GM12878 (cell line): ENCODE results near the gene MEIKIN. TPM values are rescaled to one million over a fixed set of nuclear protein-coding genes. Genes with fewer than 3 reads are reported as not detected.

Experiments
- ATAC-seq: fragments of 200-7000 bp; cut with Tn5 transposase; 3 replicates; pipeline ENCODE4 v1.9.1; 2020; ENCODE audit warnings: mild to moderate bottlenecking, moderate library complexity
- BruUV-seq: library from RNA; stranded (reverse); fragments of 400-500 nt; replicated peaks from 2 replicates; lab custom pipeline; 2021; lab: Mats Ljungman, UMichigan
- CTCF ChIA-PET: fragments of 300-600 bp; sonication (Branson Sonifier 250); formaldehyde crosslinking; extraction: SDS; loops from one replicate; lab custom pipeline; 2021; ENCODE audit warnings: inconsistent platforms; lab: Yijun Ruan, JAX
- POLR2A ChIA-PET: fragments of 350-600 bp; formaldehyde crosslinking; extraction: SDS; loops from one replicate; lab custom pipeline; 2021; ENCODE audit warnings: inconsistent platforms; lab: Charles Lee
- RAD21 ChIA-PET: fragments of 300-600 bp; sonication (Branson Sonifier 250); formaldehyde crosslinking; loops from one replicate; lab custom pipeline; 2023; ENCODE audit warnings: antibody characterized with exemption; ENCODE audit not compliant: unreplicated experiment; lab: Charles Lee
- SMC1A ChIA-PET: fragments of 300-600 bp; sonication (Branson Sonifier 250); formaldehyde crosslinking; loops from one replicate; lab custom pipeline; 2023; ENCODE audit not compliant: unreplicated experiment, uncharacterized antibody; lab: Charles Lee
- DNase-seq: peaks from one replicate; pipeline ENCODE4 v3.0.0-alpha.2; 2011; ENCODE audit warnings: low read depth, low spot score
- FAIRE-seq: peaks from 3 replicates; lab custom pipeline; 2011; peaks lifted over from hg19 to GRCh38; lab: Jason Lieb, UNC
- H2AFZ ChIP-seq: 2 replicates; pipeline ENCODE4 v1.6.0; 2011; ENCODE audit warnings: low read depth, low read length, control low read depth; ENCODE audit not compliant: control insufficient read depth
- H3K27ac ChIP-seq: 2 replicates; pipeline ENCODE4 v1.5.1; 2011; ENCODE audit warnings: control low read depth; ENCODE audit not compliant: control insufficient read depth, insufficient read depth
- H3K27me3 ChIP-seq, 2 experiments: replicated peaks in 1 of 2; 2 replicates each; pipeline versions ENCODE4 v1.6.0 to v1.6.1; 2011; ENCODE audit warnings: low read length in 1 of 2; ENCODE audit not compliant: control insufficient read depth in 2 of 2, insufficient read depth in 2 of 2
- H3K36me3 ChIP-seq, 2 experiments: 2 replicates each; pipeline ENCODE4 v1.5.1; 2011; ENCODE audit warnings: low read length in 1 of 2; ENCODE audit not compliant: control insufficient read depth in 2 of 2, insufficient read depth in 2 of 2
- H3K4me1 ChIP-seq: 2 replicates; pipeline ENCODE4 v1.6.1; 2011; ENCODE audit warnings: mild to moderate bottlenecking, low read length, moderate library complexity, mixed read lengths; ENCODE audit not compliant: control insufficient read depth, insufficient read depth
- H3K4me2 ChIP-seq: 2 replicates; pipeline ENCODE4 v1.6.0; 2011; ENCODE audit warnings: control low read depth; ENCODE audit not compliant: control insufficient read depth, insufficient read depth
- H3K4me3 ChIP-seq: fragments of 200-600 bp; sonication (generic); 2 replicates; pipeline ENCODE4 v1.5.1; 2016
- H3K79me2 ChIP-seq: 2 replicates; pipeline ENCODE4 v1.6.0; 2011; ENCODE audit warnings: low read length; ENCODE audit not compliant: control insufficient read depth, insufficient read depth
- H3K9ac ChIP-seq: 2 replicates; pipeline ENCODE4 v1.8.0; 2011; ENCODE audit warnings: low read length, control low read depth, mixed read lengths; ENCODE audit not compliant: control insufficient read depth, insufficient read depth
- H3K9me3 ChIP-seq: replicated peaks from 3 replicates; pipeline ENCODE4 v1.5.1; 2011; ENCODE audit warnings: mild to moderate bottlenecking, low read length; ENCODE audit not compliant: control insufficient read depth, insufficient read depth
- H4K20me1 ChIP-seq: 2 replicates; pipeline ENCODE4 v1.6.0; 2011; ENCODE audit not compliant: control insufficient read depth, insufficient read depth
- ATF7 ChIP-seq: fragments of 450-650 bp; IDR thresholded peaks from 2 replicates; pipeline ENCODE4 v1.6.1; 2016; ENCODE audit warnings: low read depth, mild to moderate bottlenecking
- EP300 ChIP-seq, 2 experiments: fragments of 150-350 bp in 1 of 2; IDR thresholded peaks; 2 replicates each; pipeline ENCODE4 v1.6.1; 2011 to 2012; ENCODE audit warnings: low read depth in 2 of 2, low read length in 2 of 2, borderline replicate concordance in 1 of 2, improper control_type of control experiment in 1 of 2, inconsistent platforms in 1 of 2; ENCODE audit not compliant: control insufficient read depth in 1 of 2
- NFIC ChIP-seq: IDR thresholded peaks from 2 replicates; pipeline ENCODE4 v1.6.1; 2012; ENCODE audit warnings: low read depth, mild to moderate bottlenecking, inconsistent platforms, low read length, moderate library complexity
- NR2C2 ChIP-seq: IDR thresholded peaks from 2 replicates; pipeline ENCODE4 v1.6.1; 2011; ENCODE audit warnings: borderline replicate concordance, low read depth; ENCODE audit not compliant: control insufficient read depth, insufficient read length
- ZBED1 ChIP-seq: IDR thresholded peaks from 2 replicates; pipeline ENCODE4 v1.6.1; 2016; ENCODE audit warnings: borderline replicate concordance
- ZNF207 ChIP-seq: fragments of 450-650 bp; IDR thresholded peaks from 2 replicates; pipeline ENCODE4 v1.6.1; 2014; ENCODE audit warnings: antibody characterized with exemption, mild to moderate bottlenecking, borderline replicate concordance
- ZNF384 ChIP-seq: IDR thresholded peaks from 2 replicates; pipeline ENCODE4 v1.6.1; 2012; ENCODE audit warnings: low read depth, mild to moderate bottlenecking, low read length, improper control_type of control experiment, borderline replicate concordance
- ZNF622 ChIP-seq: fragments of 450-650 bp; IDR thresholded peaks from 2 replicates; pipeline ENCODE4 v1.6.1; 2017; ENCODE audit warnings: mild to moderate bottlenecking, inconsistent platforms
- WGBS: methylation state at CpG from one replicate; pipeline ENCODE4 v1.1.6; 2016; ENCODE audit warnings: low lambda C conversion rate; ENCODE audit not compliant: insufficient replicate concordance, insufficient coverage; ENCODE audit errors: missing lambda C conversion rate; 5-methylcytosine and 5-hydroxymethylcytosine counted together
- in situ Hi-C: fragments of 300-500 bp; cut with MboI; formaldehyde crosslinking; loops from 9 replicates; pipeline ENCODE4 v1.14.3; 2018; ENCODE audit warnings: mixed read lengths
- intact Hi-C: fragments of 100-400 bp; cut with micrococcal nuclease; formaldehyde crosslinking; loops from one replicate; pipeline ENCODE4 v1.14.2; 2022; ENCODE audit not compliant: unreplicated experiment
- polyA plus RNA-seq, 11 experiments: library from polyadenylated mRNA; depleted of rRNA in 4 of 11; unstranded in 6 of 11; stranded (reverse) in 5 of 11; fragments of >200 nt; fragmentation: Nextera tagmentation in 4 of 11; fragmentation: Illumina TruSeq in 1 of 11; extraction: Ambion mirVana in 4 of 11; extraction: Trizol in 1 of 11; gene quantifications; 1 replicate in 1 of 11; 2 replicates in 10 of 11; pipeline versions ENCODE4 v1.2.1 to v1.2.3, GENCODE V29; 2011 to 2016; ENCODE audit warnings: inconsistent platforms in 2 of 11, missing spikeins in 2 of 11, low read depth in 1 of 11
- total RNA-seq, 4 experiments: library from RNA; depleted of rRNA in 3 of 4; stranded (reverse); fragments of >200 nt in 3 of 4; fragmentation: Illumina TruSeq in 1 of 4; extraction: Trizol in 1 of 4; gene quantifications; 2 replicates each; pipeline versions ENCODE4 v1.2.1 to v1.2.3, GENCODE V29; 2013 to 2021
- TF ChIP-seq, protein P1 (sequence below): fragments of 450-650 bp; IDR thresholded peaks from 2 replicates; pipeline ENCODE4 v1.6.1; 2018; ENCODE audit warnings: borderline replicate concordance, mild to moderate bottlenecking; ENCODE audit not compliant: partially characterized antibody
- TF ChIP-seq, protein P2 (sequence below), 3 experiments: IDR thresholded peaks in 2 of 3; conservative IDR thresholded peaks in 1 of 3; 2 replicates each; pipeline ENCODE4 v1.5.1; 2011; ENCODE audit warnings: low read depth in 3 of 3, low read length in 3 of 3, mild to moderate bottlenecking in 3 of 3, control low read depth in 2 of 3, moderate library complexity in 2 of 3, inconsistent platforms in 1 of 3, mixed read lengths in 1 of 3; ENCODE audit not compliant: control insufficient read depth in 2 of 3, insufficient read depth in 1 of 3; ENCODE audit errors: extremely low read depth in 1 of 3
- TF ChIP-seq, protein P3 (sequence below): IDR thresholded peaks from 2 replicates; pipeline ENCODE4 v1.6.1; 2011; ENCODE audit warnings: low read depth, mild to moderate bottlenecking, low read length, moderate library complexity, borderline replicate concordance; ENCODE audit errors: extremely low read depth
- TF ChIP-seq, protein P4 (sequence below): fragments of 450-650 bp; IDR thresholded peaks from 2 replicates; pipeline ENCODE4 v1.6.1; 2014; ENCODE audit warnings: mild to moderate bottlenecking
- TF ChIP-seq, protein P5 (sequence below): fragments of 450-650 bp; formaldehyde crosslinking; IDR thresholded peaks from 2 replicates; pipeline ENCODE4 v1.5.0; 2022; ENCODE audit warnings: mild to moderate bottlenecking, missing genetic modification characterization

MEIKIN gene
- total and polyA plus RNA-seq, 10 of the 15 experiments (the other 5 are each of a cell fraction or from before 2014, with no cell fraction given), result not detected

DNA sequence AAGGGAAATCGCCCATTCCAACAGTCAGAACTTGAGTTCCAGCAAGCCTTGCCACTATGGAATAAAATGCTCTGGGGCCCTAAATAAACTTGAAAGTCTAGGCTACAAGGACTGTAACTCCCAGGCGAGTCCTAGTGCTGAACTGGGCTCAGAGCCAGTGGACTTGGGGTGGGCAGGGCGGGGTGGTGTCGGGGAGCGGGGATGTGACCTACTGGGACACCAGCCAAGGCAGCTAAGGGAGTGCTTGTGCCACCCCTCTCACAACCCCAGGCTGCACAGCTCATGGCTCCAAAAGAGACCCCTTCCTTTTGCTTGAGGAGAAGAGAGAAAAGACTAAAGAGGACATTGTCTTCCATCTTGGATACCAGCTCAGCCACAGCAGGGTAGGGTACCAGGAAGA is 61.5 kb downstream of the MEIKIN start (continued):
- TF ChIP-seq, protein P1, sequence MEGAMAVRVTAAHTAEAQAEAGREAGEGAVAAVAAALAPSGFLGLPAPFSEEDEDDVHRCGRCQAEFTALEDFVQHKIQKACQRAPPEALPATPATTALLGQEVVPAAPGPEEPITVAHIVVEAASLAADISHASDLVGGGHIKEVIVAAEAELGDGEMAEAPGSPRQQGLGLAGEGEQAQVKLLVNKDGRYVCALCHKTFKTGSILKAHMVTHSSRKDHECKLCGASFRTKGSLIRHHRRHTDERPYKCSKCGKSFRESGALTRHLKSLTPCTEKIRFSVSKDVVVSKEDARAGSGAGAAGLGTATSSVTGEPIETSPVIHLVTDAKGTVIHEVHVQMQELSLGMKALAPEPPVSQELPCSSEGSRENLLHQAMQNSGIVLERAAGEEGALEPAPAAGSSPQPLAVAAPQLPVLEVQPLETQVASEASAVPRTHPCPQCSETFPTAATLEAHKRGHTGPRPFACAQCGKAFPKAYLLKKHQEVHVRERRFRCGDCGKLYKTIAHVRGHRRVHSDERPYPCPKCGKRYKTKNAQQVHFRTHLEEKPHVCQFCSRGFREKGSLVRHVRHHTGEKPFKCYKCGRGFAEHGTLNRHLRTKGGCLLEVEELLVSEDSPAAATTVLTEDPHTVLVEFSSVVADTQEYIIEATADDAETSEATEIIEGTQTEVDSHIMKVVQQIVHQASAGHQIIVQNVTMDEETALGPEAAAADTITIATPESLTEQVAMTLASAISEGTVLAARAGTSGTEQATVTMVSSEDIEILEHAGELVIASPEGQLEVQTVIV, result no peak
- TF ChIP-seq ZNF384 (no peak), ZNF622 (no peak), ATF7 (no peak), ZBED1 (no peak)
- TF ChIP-seq, protein P2, sequence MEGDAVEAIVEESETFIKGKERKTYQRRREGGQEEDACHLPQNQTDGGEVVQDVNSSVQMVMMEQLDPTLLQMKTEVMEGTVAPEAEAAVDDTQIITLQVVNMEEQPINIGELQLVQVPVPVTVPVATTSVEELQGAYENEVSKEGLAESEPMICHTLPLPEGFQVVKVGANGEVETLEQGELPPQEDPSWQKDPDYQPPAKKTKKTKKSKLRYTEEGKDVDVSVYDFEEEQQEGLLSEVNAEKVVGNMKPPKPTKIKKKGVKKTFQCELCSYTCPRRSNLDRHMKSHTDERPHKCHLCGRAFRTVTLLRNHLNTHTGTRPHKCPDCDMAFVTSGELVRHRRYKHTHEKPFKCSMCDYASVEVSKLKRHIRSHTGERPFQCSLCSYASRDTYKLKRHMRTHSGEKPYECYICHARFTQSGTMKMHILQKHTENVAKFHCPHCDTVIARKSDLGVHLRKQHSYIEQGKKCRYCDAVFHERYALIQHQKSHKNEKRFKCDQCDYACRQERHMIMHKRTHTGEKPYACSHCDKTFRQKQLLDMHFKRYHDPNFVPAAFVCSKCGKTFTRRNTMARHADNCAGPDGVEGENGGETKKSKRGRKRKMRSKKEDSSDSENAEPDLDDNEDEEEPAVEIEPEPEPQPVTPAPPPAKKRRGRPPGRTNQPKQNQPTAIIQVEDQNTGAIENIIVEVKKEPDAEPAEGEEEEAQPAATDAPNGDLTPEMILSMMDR (IDR thresholded peaks at IDR 0.05 in 2 of 3, conservative IDR thresholded peaks at IDR 0.05 in 1 of 3; ENCODE audit: control insufficient read depth in 2 of 3, extremely low read depth in 1 of 3, insufficient read depth in 1 of 3, low read depth in 3 of 3, low read length in 3 of 3), result no peak

DNA sequence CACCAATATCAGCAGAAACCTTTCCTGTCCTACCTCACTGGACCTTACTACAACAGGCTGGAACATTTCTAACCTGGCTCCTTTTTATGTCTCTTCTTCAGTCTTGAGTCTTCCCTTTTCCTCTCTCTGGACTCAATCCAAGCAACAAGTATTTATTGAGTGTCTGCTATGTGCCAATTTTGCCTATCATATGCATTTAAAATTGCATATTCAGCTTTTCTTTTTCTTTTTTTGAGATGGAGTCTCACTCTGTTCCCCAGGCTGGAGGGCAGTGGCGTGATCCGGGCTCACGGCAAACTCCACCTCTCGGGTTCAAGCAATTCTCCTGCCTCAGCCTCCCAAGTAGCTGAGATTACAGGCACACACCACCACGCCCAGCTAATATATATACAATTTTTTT is 65.8 kb downstream of the MEIKIN start:
- in situ Hi-C loops (no loop called here), intact Hi-C loops (no loop called here)
- no peak overlapping the region for H3K9ac ChIP-seq
- FAIRE-seq (no peak), DNase-seq (no peak), ATAC-seq (no peak)
- H3K9me3 ChIP-seq, result no peaks in the 10 kb centered on the region
- CTCF ChIA-PET, result no interaction called here
- H3K4me2 ChIP-seq, result no peak overlapping the region
- no peaks in the 10 kb centered on the region for H3K27me3 ChIP-seq
- no peak overlapping the region for H3K27ac ChIP-seq
- SMC1A ChIA-PET, result interaction anchor here (1.0 kb wide), 1 partner anchor 290 kb away, joined by 3 read pairs; no protein-coding TSS in a partner anchor
- no peaks in the 10 kb centered on the region for H4K20me1 ChIP-seq
- H2AFZ ChIP-seq, result no peak overlapping the region
- no peak overlapping the region for H3K4me3 ChIP-seq
- no peaks in the 10 kb centered on the region for H3K36me3 ChIP-seq
- WGBS, result 52% methylated on average over 5 of the region's 5 CpGs
- POLR2A ChIA-PET, result no interaction called here
- RAD21 ChIA-PET, result no interaction called here
- no peaks in the 10 kb centered on the region for H3K79me2 ChIP-seq
- BruUV-seq, result no TSS peak
- no peaks in the 10 kb centered on the region for H3K4me1 ChIP-seq
- TF ChIP-seq ZNF207 (no peak), NR2C2 (no peak), NFIC (no peak), EP300 (IDR thresholded peaks at IDR 0.05; ENCODE audit: borderline replicate concordance in 1 of 2, control insufficient read depth in 1 of 2, low read depth in 2 of 2, low read length in 2 of 2) (no peak)
- TF ChIP-seq, protein P3, sequence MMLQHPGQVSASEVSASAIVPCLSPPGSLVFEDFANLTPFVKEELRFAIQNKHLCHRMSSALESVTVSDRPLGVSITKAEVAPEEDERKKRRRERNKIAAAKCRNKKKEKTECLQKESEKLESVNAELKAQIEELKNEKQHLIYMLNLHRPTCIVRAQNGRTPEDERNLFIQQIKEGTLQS, result no peak
- TF ChIP-seq, protein P4, sequence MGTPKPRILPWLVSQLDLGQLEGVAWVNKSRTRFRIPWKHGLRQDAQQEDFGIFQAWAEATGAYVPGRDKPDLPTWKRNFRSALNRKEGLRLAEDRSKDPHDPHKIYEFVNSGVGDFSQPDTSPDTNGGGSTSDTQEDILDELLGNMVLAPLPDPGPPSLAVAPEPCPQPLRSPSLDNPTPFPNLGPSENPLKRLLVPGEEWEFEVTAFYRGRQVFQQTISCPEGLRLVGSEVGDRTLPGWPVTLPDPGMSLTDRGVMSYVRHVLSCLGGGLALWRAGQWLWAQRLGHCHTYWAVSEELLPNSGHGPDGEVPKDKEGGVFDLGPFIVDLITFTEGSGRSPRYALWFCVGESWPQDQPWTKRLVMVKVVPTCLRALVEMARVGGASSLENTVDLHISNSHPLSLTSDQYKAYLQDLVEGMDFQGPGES, result no peak
- TF ChIP-seq, protein P5, sequence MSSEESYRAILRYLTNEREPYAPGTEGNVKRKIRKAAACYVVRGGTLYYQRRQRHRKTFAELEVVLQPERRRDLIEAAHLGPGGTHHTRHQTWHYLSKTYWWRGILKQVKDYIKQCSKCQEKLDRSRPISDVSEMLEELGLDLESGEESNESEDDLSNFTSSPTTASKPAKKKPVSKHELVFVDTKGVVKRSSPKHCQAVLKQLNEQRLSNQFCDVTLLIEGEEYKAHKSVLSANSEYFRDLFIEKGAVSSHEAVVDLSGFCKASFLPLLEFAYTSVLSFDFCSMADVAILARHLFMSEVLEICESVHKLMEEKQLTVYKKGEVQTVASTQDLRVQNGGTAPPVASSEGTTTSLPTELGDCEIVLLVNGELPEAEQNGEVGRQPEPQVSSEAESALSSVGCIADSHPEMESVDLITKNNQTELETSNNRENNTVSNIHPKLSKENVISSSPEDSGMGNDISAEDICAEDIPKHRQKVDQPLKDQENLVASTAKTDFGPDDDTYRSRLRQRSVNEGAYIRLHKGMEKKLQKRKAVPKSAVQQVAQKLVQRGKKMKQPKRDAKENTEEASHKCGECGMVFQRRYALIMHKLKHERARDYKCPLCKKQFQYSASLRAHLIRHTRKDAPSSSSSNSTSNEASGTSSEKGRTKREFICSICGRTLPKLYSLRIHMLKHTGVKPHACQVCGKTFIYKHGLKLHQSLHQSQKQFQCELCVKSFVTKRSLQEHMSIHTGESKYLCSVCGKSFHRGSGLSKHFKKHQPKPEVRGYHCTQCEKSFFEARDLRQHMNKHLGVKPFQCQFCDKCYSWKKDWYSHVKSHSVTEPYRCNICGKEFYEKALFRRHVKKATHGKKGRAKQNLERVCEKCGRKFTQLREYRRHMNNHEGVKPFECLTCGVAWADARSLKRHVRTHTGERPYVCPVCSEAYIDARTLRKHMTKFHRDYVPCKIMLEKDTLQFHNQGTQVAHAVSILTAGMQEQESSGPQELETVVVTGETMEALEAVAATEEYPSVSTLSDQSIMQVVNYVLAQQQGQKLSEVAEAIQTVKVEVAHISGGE (CRISPR knock-in tag), result no peak
